Measurements from ENCODE around the gene OR4F15. TPM values are rescaled to one million over a fixed set of nuclear protein-coding genes. Genes with fewer than 3 reads are reported as not detected.

OR4F15 gene
- total RNA-seq, 1 experiment from 2014 or later, result not detected

DNA sequence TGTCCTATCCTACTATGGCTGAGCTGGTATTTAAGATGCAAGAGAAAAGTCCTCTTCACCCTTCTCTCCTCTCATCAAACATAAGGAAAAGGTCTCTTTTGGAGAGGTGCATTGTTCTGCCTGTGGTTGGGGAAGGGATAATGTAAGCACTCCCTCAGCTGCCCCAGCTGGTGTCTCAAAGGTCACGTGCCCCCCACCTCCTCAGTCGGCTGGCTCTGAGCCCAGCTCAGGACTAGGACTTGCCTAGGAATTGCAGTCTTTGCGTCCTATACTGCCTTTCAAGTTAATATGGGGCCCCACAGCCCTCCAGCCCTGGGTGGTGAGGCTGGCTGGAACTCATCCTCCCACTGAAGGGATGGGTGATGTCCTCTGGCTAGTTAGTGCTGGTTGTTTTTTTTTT, 29.7 kb downstream of the OR4F15 start:
- Histone ChIP-seq H2AFZ (ENCODE audit: low read depth, low read length, poor library complexity, severe bottlenecking) (no peak overlapping the region), H3K4me2 (ENCODE audit: low read length) (no peak overlapping the region), H3K4me1 (ENCODE audit: control insufficient read depth in 1 of 2, insufficient read depth in 2 of 2, low read length in 2 of 2) (no peaks in the 10 kb centered on the region), H3K36me3 (ENCODE audit: control insufficient read depth in 1 of 2, insufficient read depth in 2 of 2, low read length in 2 of 2) (no peaks in the 10 kb centered on the region), H3K9ac (ENCODE audit: low read length) (no peak overlapping the region), H3K9me2 (ENCODE audit: insufficient read depth) (no peaks in the 10 kb centered on the region), H3K9me3 (ENCODE audit: control insufficient read depth in 1 of 2, insufficient read depth in 1 of 2, low read depth in 1 of 2, low read length in 2 of 2) (no peaks in the 10 kb centered on the region), H4K20me1 (ENCODE audit: insufficient read depth) (no peaks in the 10 kb centered on the region), H3K79me2 (ENCODE audit: insufficient read depth, low read length) (no peaks in the 10 kb centered on the region), H3K27me3 (ENCODE audit: insufficient read depth, low read length) (peaks cover 23% of the 10 kb centered on the region), H3K27ac (ENCODE audit: low read depth, low read length) (no peak overlapping the region), H3K4me3 (replicated peaks in 1 of 2; ENCODE audit: low read depth in 1 of 2, low read length in 2 of 2) (no peak overlapping the region)
- ChIA-PET CTCF (no interaction called here), RAD21 (ENCODE audit: low non-redundant PET in 1 of 2, low total read pairs in 2 of 2, uncharacterized antibody in 2 of 2, unreplicated experiment in 2 of 2) (no interaction called here), POLR2A (no interaction called here)
- ATAC-seq, result no peak
- no TSS peak for BruUV-seq (replicated peaks)
- no peak for DNase-seq (ENCODE audit: low read depth, low spot score)
- no peak for TF ChIP-seq ZNF274 (IDR thresholded peaks at IDR 0.05; ENCODE audit: low read depth, low read length)
- intact Hi-C loops (cut with micrococcal nuclease), result no loop called here

DNA sequence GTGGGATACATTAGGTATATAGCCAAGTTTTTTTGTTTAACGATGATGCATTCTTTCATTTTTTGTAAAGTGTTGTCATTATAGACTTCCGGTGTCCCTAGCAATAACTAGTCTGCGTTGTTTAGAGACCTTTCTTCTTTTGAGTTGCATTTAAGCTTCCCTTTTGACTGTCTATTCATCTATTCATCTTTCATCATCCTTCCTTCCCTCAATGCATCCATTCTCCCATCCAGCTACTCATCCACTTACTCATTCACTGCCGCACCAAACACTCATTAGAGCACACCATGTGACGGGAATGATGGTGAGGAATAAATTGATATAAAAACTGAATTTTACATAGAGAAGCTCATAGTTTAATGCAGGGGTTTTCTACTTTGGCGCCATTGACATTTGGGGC, 32.9 kb downstream of the OR4F15 start:
- Histone ChIP-seq H4K20me1 (ENCODE audit: insufficient read depth) (no peaks in the 10 kb centered on the region), H3K4me3 (replicated peaks in 1 of 2; ENCODE audit: low read depth in 1 of 2, low read length in 2 of 2) (no peak overlapping the region), H3K4me2 (ENCODE audit: low read length) (no peak overlapping the region), H3K9me3 (ENCODE audit: control insufficient read depth in 1 of 2, insufficient read depth in 1 of 2, low read depth in 1 of 2, low read length in 2 of 2) (no peaks in the 10 kb centered on the region), H3K36me3 (ENCODE audit: control insufficient read depth in 1 of 2, insufficient read depth in 2 of 2, low read length in 2 of 2) (no peaks in the 10 kb centered on the region), H2AFZ (ENCODE audit: low read depth, low read length, poor library complexity, severe bottlenecking) (no peak overlapping the region), H3K4me1 (ENCODE audit: control insufficient read depth in 1 of 2, insufficient read depth in 2 of 2, low read length in 2 of 2) (no peaks in the 10 kb centered on the region), H3K79me2 (ENCODE audit: insufficient read depth, low read length) (no peaks in the 10 kb centered on the region), H3K27me3 (ENCODE audit: insufficient read depth, low read length) (peaks cover 25% of the 10 kb centered on the region), H3K9ac (ENCODE audit: low read length) (no peak overlapping the region), H3K9me2 (ENCODE audit: insufficient read depth) (no peaks in the 10 kb centered on the region), H3K27ac (ENCODE audit: low read depth, low read length) (no peak overlapping the region)
- intact Hi-C loops (cut with micrococcal nuclease), result no loop called here
- CTCF ChIA-PET, result no interaction called here
- no peak for ATAC-seq
- POLR2A ChIA-PET, result no interaction called here
- RAD21 ChIA-PET (ENCODE audit: low non-redundant PET in 1 of 2, low total read pairs in 2 of 2, uncharacterized antibody in 2 of 2, unreplicated experiment in 2 of 2), result no interaction called here
- no peak for DNase-seq (ENCODE audit: low read depth, low spot score)
- BruUV-seq (replicated peaks), result no TSS peak
- TF ChIP-seq EZH2phosphoT487 (IDR thresholded peaks at IDR 0.05; ENCODE audit: borderline replicate concordance), result no peak
- TF ChIP-seq SRF (IDR thresholded peaks at IDR 0.05; ENCODE audit: low read depth), result no peak
- TF ChIP-seq POLR2AphosphoS5 (IDR thresholded peaks at IDR 0.05; ENCODE audit: low read depth, low read length), result no peak
- TF ChIP-seq EGR1 (IDR thresholded peaks at IDR 0.05; ENCODE audit: low read depth), result no peak
- no peak for TF ChIP-seq ZFX (IDR thresholded peaks at IDR 0.05)
- TF ChIP-seq TCF7L2 (IDR thresholded peaks at IDR 0.05; ENCODE audit: borderline replicate concordance, extremely low read depth, insufficient read depth, insufficient read length), result no peak
- TF ChIP-seq YY1 (IDR thresholded peaks at IDR 0.05; ENCODE audit: extremely low read depth, insufficient replicate concordance, low read depth, low read length), result no peak
- TF ChIP-seq, protein P1, sequence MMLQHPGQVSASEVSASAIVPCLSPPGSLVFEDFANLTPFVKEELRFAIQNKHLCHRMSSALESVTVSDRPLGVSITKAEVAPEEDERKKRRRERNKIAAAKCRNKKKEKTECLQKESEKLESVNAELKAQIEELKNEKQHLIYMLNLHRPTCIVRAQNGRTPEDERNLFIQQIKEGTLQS (IDR thresholded peaks at IDR 0.05), result no peak
- no peak for TF ChIP-seq FOSL1 (IDR thresholded peaks at IDR 0.05; ENCODE audit: low read depth)
- TF ChIP-seq ELF1 (IDR thresholded peaks at IDR 0.05; ENCODE audit: borderline replicate concordance, low read depth), result no peak
- no peak for TF ChIP-seq SP1 (IDR thresholded peaks at IDR 0.05; ENCODE audit: low read depth)
- no peak for TF ChIP-seq POLR2A (IDR thresholded peaks at IDR 0.05; ENCODE audit: borderline replicate concordance, extremely low read depth, insufficient read depth, insufficient read length)
- TF ChIP-seq, protein P2, sequence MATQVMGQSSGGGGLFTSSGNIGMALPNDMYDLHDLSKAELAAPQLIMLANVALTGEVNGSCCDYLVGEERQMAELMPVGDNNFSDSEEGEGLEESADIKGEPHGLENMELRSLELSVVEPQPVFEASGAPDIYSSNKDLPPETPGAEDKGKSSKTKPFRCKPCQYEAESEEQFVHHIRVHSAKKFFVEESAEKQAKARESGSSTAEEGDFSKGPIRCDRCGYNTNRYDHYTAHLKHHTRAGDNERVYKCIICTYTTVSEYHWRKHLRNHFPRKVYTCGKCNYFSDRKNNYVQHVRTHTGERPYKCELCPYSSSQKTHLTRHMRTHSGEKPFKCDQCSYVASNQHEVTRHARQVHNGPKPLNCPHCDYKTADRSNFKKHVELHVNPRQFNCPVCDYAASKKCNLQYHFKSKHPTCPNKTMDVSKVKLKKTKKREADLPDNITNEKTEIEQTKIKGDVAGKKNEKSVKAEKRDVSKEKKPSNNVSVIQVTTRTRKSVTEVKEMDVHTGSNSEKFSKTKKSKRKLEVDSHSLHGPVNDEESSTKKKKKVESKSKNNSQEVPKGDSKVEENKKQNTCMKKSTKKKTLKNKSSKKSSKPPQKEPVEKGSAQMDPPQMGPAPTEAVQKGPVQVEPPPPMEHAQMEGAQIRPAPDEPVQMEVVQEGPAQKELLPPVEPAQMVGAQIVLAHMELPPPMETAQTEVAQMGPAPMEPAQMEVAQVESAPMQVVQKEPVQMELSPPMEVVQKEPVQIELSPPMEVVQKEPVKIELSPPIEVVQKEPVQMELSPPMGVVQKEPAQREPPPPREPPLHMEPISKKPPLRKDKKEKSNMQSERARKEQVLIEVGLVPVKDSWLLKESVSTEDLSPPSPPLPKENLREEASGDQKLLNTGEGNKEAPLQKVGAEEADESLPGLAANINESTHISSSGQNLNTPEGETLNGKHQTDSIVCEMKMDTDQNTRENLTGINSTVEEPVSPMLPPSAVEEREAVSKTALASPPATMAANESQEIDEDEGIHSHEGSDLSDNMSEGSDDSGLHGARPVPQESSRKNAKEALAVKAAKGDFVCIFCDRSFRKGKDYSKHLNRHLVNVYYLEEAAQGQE (IDR thresholded peaks at IDR 0.05; ENCODE audit: low read depth), result no peak
- TF ChIP-seq, protein P3, sequence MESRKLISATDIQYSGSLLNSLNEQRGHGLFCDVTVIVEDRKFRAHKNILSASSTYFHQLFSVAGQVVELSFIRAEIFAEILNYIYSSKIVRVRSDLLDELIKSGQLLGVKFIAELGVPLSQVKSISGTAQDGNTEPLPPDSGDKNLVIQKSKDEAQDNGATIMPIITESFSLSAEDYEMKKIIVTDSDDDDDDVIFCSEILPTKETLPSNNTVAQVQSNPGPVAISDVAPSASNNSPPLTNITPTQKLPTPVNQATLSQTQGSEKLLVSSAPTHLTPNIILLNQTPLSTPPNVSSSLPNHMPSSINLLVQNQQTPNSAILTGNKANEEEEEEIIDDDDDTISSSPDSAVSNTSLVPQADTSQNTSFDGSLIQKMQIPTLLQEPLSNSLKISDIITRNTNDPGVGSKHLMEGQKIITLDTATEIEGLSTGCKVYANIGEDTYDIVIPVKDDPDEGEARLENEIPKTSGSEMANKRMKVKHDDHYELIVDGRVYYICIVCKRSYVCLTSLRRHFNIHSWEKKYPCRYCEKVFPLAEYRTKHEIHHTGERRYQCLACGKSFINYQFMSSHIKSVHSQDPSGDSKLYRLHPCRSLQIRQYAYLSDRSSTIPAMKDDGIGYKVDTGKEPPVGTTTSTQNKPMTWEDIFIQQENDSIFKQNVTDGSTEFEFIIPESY (IDR thresholded peaks at IDR 0.05; ENCODE audit: extremely low read depth, insufficient replicate concordance, low read length), result no peak
- TF ChIP-seq EZH2 (IDR thresholded peaks at IDR 0.05), result no peak
- TF ChIP-seq SIN3A (IDR thresholded peaks at IDR 0.05; ENCODE audit: low read depth), result no peak

Data from HCT116 (cell line).